SK-N-SH treated with all-trans-retinoic acid at 6 μM for 48 hours (cell line): ENCODE data around the gene GPR37L1.

ENCODE experiments used
- ARNTL ChIP-seq: fragments of 450-650 bp; formaldehyde crosslinking; IDR thresholded peaks from 2 replicates; pipeline ENCODE4 v1.5.0; 2020; ENCODE audit warnings: low read depth, mild to moderate bottlenecking, moderate library complexity, borderline replicate concordance
- CSDC2 ChIP-seq: fragments of 250-450 bp; sonication (Bioruptor Pico); IDR thresholded peaks from 2 replicates; pipeline ENCODE4 v1.5.0; 2020; ENCODE audit warnings: mild to moderate bottlenecking, moderate library complexity
- GLIS3 ChIP-seq: fragments of 250-450 bp; sonication (Bioruptor Pico); IDR thresholded peaks from 2 replicates; pipeline ENCODE4 v1.5.0; 2020; ENCODE audit warnings: mild to moderate bottlenecking, moderate library complexity
- OSR1 ChIP-seq: fragments of 250-450 bp; sonication (Bioruptor Pico); IDR thresholded peaks from 2 replicates; pipeline ENCODE4 v1.8.0; 2022; ENCODE audit warnings: moderate library complexity, mild to moderate bottlenecking, inconsistent platforms
- PPARA ChIP-seq: fragments of 250-450 bp; sonication (Bioruptor Pico); IDR thresholded peaks from 2 replicates; pipeline ENCODE4 v1.5.0; 2020; ENCODE audit warnings: mild to moderate bottlenecking, borderline replicate concordance
- SNAI2 ChIP-seq: fragments of 250-450 bp; sonication (Bioruptor Pico); IDR thresholded peaks from 2 replicates; pipeline ENCODE4 v1.5.0; 2020; ENCODE audit warnings: mild to moderate bottlenecking, moderate library complexity
- ZC3H10 ChIP-seq: fragments of 250-450 bp; sonication (Bioruptor Pico); IDR thresholded peaks from 2 replicates; pipeline ENCODE4 v1.5.1; 2021; ENCODE audit warnings: mild to moderate bottlenecking, moderate library complexity
- ZFP3 ChIP-seq: fragments of 250-450 bp; sonication (Bioruptor Pico); IDR thresholded peaks from 2 replicates; pipeline ENCODE4 v1.5.0; 2020; ENCODE audit warnings: mild to moderate bottlenecking, moderate library complexity
- ZNF565 ChIP-seq: fragments of 450-650 bp; formaldehyde crosslinking; conservative IDR thresholded peaks from 2 replicates; pipeline ENCODE4 v1.5.0; 2020; ENCODE audit warnings: low read depth, mild to moderate bottlenecking, moderate library complexity
- ZNF8 ChIP-seq: fragments of 450-650 bp; formaldehyde crosslinking; IDR thresholded peaks from 2 replicates; pipeline ENCODE4 v1.5.0; 2020; ENCODE audit warnings: mild to moderate bottlenecking, moderate library complexity
- TF ChIP-seq, protein P1 (sequence below): fragments of 250-450 bp; sonication (Bioruptor Pico); IDR thresholded peaks from 2 replicates; pipeline ENCODE4 v1.8.0; 2021; ENCODE audit warnings: low read depth, mild to moderate bottlenecking, moderate library complexity, borderline replicate concordance
- TF ChIP-seq, protein P2 (sequence below): fragments of 250-450 bp; sonication (Bioruptor Pico); IDR thresholded peaks from 2 replicates; pipeline ENCODE4 v1.5.1; 2020; ENCODE audit warnings: low read depth, mild to moderate bottlenecking, moderate library complexity

DNA sequence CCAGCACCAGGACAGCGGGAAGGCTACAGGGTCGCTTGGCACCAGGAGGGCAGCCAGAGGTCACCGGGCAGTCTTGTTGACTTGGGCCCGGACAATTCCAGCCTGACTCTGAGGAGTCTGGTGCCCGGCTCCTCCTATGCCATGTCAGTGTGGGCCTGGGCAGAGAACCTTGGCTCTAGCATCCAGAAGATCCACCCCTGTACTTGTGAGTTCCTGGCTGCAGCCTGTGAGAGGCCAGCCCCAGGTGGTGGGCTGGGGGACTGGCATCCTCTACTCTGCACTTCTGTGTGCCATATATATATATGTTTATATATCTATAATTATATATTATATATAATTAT lies 49.3 kb downstream of the GPR37L1 start:
- TF ChIP-seq, protein P1, sequence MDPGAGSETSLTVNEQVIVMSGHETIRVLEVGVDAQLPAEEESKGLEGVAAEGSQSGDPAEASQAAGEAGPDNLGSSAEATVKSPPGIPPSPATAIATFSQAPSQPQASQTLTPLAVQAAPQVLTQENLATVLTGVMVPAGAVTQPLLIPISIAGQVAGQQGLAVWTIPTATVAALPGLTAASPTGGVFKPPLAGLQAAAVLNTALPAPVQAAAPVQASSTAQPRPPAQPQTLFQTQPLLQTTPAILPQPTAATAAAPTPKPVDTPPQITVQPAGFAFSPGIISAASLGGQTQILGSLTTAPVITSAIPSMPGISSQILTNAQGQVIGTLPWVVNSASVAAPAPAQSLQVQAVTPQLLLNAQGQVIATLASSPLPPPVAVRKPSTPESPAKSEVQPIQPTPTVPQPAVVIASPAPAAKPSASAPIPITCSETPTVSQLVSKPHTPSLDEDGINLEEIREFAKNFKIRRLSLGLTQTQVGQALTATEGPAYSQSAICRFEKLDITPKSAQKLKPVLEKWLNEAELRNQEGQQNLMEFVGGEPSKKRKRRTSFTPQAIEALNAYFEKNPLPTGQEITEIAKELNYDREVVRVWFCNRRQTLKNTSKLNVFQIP (CRISPR knock-in tag): no peak
- TF ChIP-seq ZC3H10 (CRISPR knock-in tag): no peak
- TF ChIP-seq ZNF565 (CRISPR knock-in tag): no peak
- no peak for TF ChIP-seq SNAI2 (CRISPR knock-in tag)
- TF ChIP-seq PPARA (CRISPR knock-in tag): no peak
- TF ChIP-seq GLIS3 (CRISPR knock-in tag): no peak
- TF ChIP-seq ZNF8 (CRISPR knock-in tag): no peak
- no peak for TF ChIP-seq ZFP3
- TF ChIP-seq OSR1 (CRISPR knock-in tag): no peak
- no peak for TF ChIP-seq ARNTL (CRISPR knock-in tag)
- TF ChIP-seq CSDC2 (CRISPR knock-in tag): no peak
- TF ChIP-seq, protein P2, sequence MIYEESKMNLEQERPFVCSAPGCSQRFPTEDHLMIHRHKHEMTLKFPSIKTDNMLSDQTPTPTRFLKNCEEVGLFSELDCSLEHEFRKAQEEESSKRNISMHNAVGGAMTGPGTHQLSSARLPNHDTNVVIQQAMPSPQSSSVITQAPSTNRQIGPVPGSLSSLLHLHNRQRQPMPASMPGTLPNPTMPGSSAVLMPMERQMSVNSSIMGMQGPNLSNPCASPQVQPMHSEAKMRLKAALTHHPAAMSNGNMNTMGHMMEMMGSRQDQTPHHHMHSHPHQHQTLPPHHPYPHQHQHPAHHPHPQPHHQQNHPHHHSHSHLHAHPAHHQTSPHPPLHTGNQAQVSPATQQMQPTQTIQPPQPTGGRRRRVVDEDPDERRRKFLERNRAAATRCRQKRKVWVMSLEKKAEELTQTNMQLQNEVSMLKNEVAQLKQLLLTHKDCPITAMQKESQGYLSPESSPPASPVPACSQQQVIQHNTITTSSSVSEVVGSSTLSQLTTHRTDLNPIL: no peak
